Chondrocyte (in vitro differentiated cells): ENCODE data around the gene BCAS4. TPM values are rescaled to one million over a fixed set of nuclear protein-coding genes. Genes with fewer than 3 reads are reported as not detected.

Experiments
- DNase-seq: peaks from one replicate; pipeline ENCODE4 v3.0.0; 2021; ENCODE audit warnings: mixed read lengths, low spot score
- H3K27ac Mint-ChIP-seq: one replicate; pipeline ENCODE4 v1.8.0; 2021; ENCODE audit warnings: mild to moderate bottlenecking, moderate library complexity, mixed read lengths; ENCODE audit not compliant: unreplicated experiment
- H3K27me3 Mint-ChIP-seq: 2 replicates; pipeline ENCODE4 v1.8.0; 2021; ENCODE audit warnings: low read depth, mixed read lengths
- H3K36me3 Mint-ChIP-seq: 2 replicates; pipeline ENCODE4 v1.8.0; 2021; ENCODE audit warnings: low read depth, mixed read lengths
- H3K4me1 Mint-ChIP-seq: 2 replicates; pipeline ENCODE4 v1.8.0; 2021; ENCODE audit warnings: low read depth, mild to moderate bottlenecking, mixed read lengths
- H3K4me3 Mint-ChIP-seq: one replicate; pipeline ENCODE4 v1.8.0; 2021; ENCODE audit warnings: mild to moderate bottlenecking, moderate library complexity, mixed read lengths; ENCODE audit not compliant: unreplicated experiment
- H3K9me3 Mint-ChIP-seq: 2 replicates; pipeline ENCODE4 v1.8.0; 2021; ENCODE audit warnings: low read depth, mixed read lengths
- long read RNA-seq: library from polyadenylated mRNA; stranded (forward); transcript quantifications from one replicate; pipeline ENCODE4 v2.0.0, GENCODE V29; 2021
- total RNA-seq: library from RNA; stranded (reverse); gene quantifications from 3 replicates; pipeline ENCODE4 v1.2.1, GENCODE V29; 2021
- TF ChIP-seq, protein P1 (sequence below): fragments of 200-600 bp; sonication (generic); IDR thresholded peaks from 2 replicates; pipeline ENCODE4 v1.5.0; 2021; ENCODE audit warnings: antibody characterized with exemption, mild to moderate bottlenecking, moderate library complexity

The BCAS4 gene
- 6.7 to 7.6 TPM (median 7.4 TPM) in 3 replicates for total RNA-seq
- long read RNA-seq, full-length matches to known transcripts = 15 of 15 reads
- long read RNA-seq, partial matches to known transcripts = 0 of 15 reads
- long read RNA-seq, other reads (novel, unspliced or antisense) = 0 of 15 reads

GRCh38 chr20:50794846-50795634 is at the start of gene BCAS4:
TSS of gene BCAS4 (plus strand) at chr20:50795061. CDS start at chr20:50795084, 23 bp downstream.
- no peaks in the 10 kb centered on the region for H3K36me3 Mint-ChIP-seq
- TF ChIP-seq, protein P1, sequence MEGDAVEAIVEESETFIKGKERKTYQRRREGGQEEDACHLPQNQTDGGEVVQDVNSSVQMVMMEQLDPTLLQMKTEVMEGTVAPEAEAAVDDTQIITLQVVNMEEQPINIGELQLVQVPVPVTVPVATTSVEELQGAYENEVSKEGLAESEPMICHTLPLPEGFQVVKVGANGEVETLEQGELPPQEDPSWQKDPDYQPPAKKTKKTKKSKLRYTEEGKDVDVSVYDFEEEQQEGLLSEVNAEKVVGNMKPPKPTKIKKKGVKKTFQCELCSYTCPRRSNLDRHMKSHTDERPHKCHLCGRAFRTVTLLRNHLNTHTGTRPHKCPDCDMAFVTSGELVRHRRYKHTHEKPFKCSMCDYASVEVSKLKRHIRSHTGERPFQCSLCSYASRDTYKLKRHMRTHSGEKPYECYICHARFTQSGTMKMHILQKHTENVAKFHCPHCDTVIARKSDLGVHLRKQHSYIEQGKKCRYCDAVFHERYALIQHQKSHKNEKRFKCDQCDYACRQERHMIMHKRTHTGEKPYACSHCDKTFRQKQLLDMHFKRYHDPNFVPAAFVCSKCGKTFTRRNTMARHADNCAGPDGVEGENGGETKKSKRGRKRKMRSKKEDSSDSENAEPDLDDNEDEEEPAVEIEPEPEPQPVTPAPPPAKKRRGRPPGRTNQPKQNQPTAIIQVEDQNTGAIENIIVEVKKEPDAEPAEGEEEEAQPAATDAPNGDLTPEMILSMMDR = peak; percentile 82
- H3K27me3 Mint-ChIP-seq = no peaks in the 10 kb centered on the region
- H3K4me3 Mint-ChIP-seq = peak within 1 kb of the TSS; percentile 71
- peaks cover 23% of the 10 kb centered on the region for H3K4me1 Mint-ChIP-seq
- peak within 1 kb of the TSS; percentile 51 for H3K27ac Mint-ChIP-seq
- DNase-seq = peak; percentile 91
- H3K9me3 Mint-ChIP-seq = no peaks in the 10 kb centered on the region

GRCh38 chr20:50745634-50746137 is 49.2 kb upstream of the BCAS4 start:
- Mint-ChIP-seq H3K4me1 (peaks cover 27% of the 10 kb centered on the region), H3K27me3 (no peaks in the 10 kb centered on the region), H3K9me3 (no peaks in the 10 kb centered on the region), H3K27ac (no peak overlapping the region), H3K4me3 (no peak overlapping the region), H3K36me3 (no peaks in the 10 kb centered on the region)
- TF ChIP-seq, protein P1 = no peak
- DNase-seq = no peak

- Mint-ChIP-seq H3K36me3 (no peaks in the 10 kb centered on the region), H3K4me3 (no peak overlapping the region)
- no peak for DNase-seq
These were observed 48.5 kb upstream of the BCAS4 start for GRCh38 chr20:50746138-50746940.

DNA sequence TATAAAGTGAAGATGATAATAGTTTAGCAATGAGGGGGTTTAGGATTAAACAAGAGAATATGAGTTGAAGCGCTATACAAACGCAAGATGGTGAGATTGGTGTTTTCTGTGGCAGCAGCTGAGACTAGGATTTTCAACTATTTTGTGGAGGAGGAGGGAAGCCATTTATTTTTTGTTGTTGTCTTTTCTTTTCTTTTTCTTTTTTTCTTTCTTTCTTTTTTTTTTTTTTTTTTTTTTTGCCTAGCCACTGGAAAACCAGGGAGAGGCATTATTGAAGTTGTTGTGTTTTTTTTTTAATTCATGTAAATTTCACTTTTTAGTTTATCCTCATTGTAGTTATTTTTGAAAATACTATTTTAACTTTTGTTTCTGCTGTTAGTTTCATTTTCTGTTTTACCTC is 47.6 kb upstream of the BCAS4 start:
- no peak overlapping the region for H3K27ac Mint-ChIP-seq

More at GRCh38 chr20:50746138-50746940, 48.5 kb upstream of the BCAS4 start:
- Mint-ChIP-seq H3K4me1 (peaks cover 25% of the 10 kb centered on the region), H3K27ac (no peak overlapping the region), H3K27me3 (no peaks in the 10 kb centered on the region), H3K9me3 (no peaks in the 10 kb centered on the region)
- TF ChIP-seq, protein P1 = no peak

More for the DNA sequence above, 47.6 kb upstream of the BCAS4 start:
- Mint-ChIP-seq H3K4me1 (peaks cover 17% of the 10 kb centered on the region), H3K36me3 (no peaks in the 10 kb centered on the region), H3K27me3 (no peaks in the 10 kb centered on the region), H3K9me3 (no peaks in the 10 kb centered on the region), H3K4me3 (no peak overlapping the region)
- TF ChIP-seq, protein P1 = no peak
- no peak for DNase-seq
